ENCODE results near the gene EXOC3L4.

The EXOC3L4 gene

GRCh38 chr14:103121846-103122584, 27.5 kb downstream of the EXOC3L4 start:
- DNase-seq (ENCODE audit: low read depth in 2 of 2) = no peak

- no peak for DNase-seq (ENCODE audit: low read depth in 2 of 2)
Measured at GRCh38 chr14:103122585-103122946, 28.0 kb downstream of the EXOC3L4 start.

- DNase-seq (ENCODE audit: low read depth in 2 of 2) = no peak
Measured at GRCh38 chr14:103122947-103123633, 28.6 kb downstream of the EXOC3L4 start, which contains the start of gene TNFAIP2. Gene TNFAIP2 (plus strand): TSS chr14:103123461. CDS start chr14:103126458, 2,997 bp downstream.

GRCh38 chr14:103123634-103124500, 29.3 kb downstream of the EXOC3L4 start:
- no peak for DNase-seq (ENCODE audit: low read depth in 2 of 2)

GRCh38 chr14:103124501-103125001, 30.0 kb downstream of the EXOC3L4 start:
- DNase-seq (ENCODE audit: low read depth in 2 of 2) = no peak

- DNase-seq (ENCODE audit: low read depth in 2 of 2) = no peak
Measured at GRCh38 chr14:103125098-103126070, 30.9 kb downstream of the EXOC3L4 start.

GRCh38 chr14:103126088-103126872, 31.8 kb downstream of the EXOC3L4 start:
- DNase-seq (ENCODE audit: low read depth in 2 of 2) = no peak

- no peak for DNase-seq (ENCODE audit: low read depth in 2 of 2)
Measured at GRCh38 chr14:103126873-103127304, 32.4 kb downstream of the EXOC3L4 start.

- DNase-seq (ENCODE audit: low read depth in 2 of 2) = no peak
Measured at GRCh38 chr14:103127356-103127755, 32.8 kb downstream of the EXOC3L4 start.

- no peak for DNase-seq (ENCODE audit: low read depth in 2 of 2)
Measured at GRCh38 chr14:103127861-103128598, 33.5 kb downstream of the EXOC3L4 start.

- DNase-seq (ENCODE audit: low read depth in 2 of 2) = no peak
Measured at GRCh38 chr14:103128631-103129300, 34.2 kb downstream of the EXOC3L4 start.

- no peak for DNase-seq (ENCODE audit: low read depth in 2 of 2)
Measured at GRCh38 chr14:103129301-103130016, 34.9 kb downstream of the EXOC3L4 start.

GRCh38 chr14:103130017-103130764, 35.7 kb downstream of the EXOC3L4 start:
- no peak for DNase-seq (ENCODE audit: low read depth in 2 of 2)

GRCh38 chr14:103130965-103131364, 36.4 kb downstream of the EXOC3L4 start:
- DNase-seq (ENCODE audit: low read depth in 2 of 2) = no peak

- no peak for DNase-seq (ENCODE audit: low read depth in 2 of 2)
Measured at GRCh38 chr14:103131580-103131979, 37.1 kb downstream of the EXOC3L4 start.

GRCh38 chr14:103132381-103133209, 38.1 kb downstream of the EXOC3L4 start:
- no peak for DNase-seq (ENCODE audit: low read depth in 2 of 2)
